ENCODE measurements around the gene DBNDD2. TPM values are rescaled to one million over a fixed set of nuclear protein-coding genes. Genes with fewer than 3 reads are reported as not detected.

The DBNDD2 gene
- total RNA-seq, 1 experiment from 2014 or later = 58.7 TPM

GRCh38 chr20:45368221-45368980 is 39.7 kb upstream of the DBNDD2 start:
- DNase-seq (ENCODE audit: low spot score) (no peak), ATAC-seq (no peak)
- peaks cover 5% of the 10 kb centered on the region for H3K27me3 Mint-ChIP-seq (ENCODE audit: low read depth)
- no peak overlapping the region for H3K4me3 Mint-ChIP-seq
- peaks cover 17% of the 10 kb centered on the region for H3K4me1 Mint-ChIP-seq
- ChIA-PET CTCF (interaction anchor here (0.9 kb wide), 1 partner anchor 57 kb away, joined by 3 read pairs; no protein-coding TSS in a partner anchor), POLR2A (no interaction called here)
- no peak overlapping the region for H3K27ac Mint-ChIP-seq
- H3K9me3 Mint-ChIP-seq = no peaks in the 10 kb centered on the region
- H3K36me3 Mint-ChIP-seq = no peaks in the 10 kb centered on the region; the same call in none of the 2 replicates
- no peak for TF ChIP-seq ZNF317 (CRISPR knock-in tag; IDR thresholded peaks at IDR 0.05; ENCODE audit: borderline replicate concordance, low read depth)
- TF ChIP-seq ZNF281 (CRISPR knock-in tag; IDR thresholded peaks at IDR 0.05) = no peak
- TF ChIP-seq ZNF425 (CRISPR knock-in tag; conservative IDR thresholded peaks at IDR 0.05) = no peak
- no peak for TF ChIP-seq ZNF423 (CRISPR knock-in tag; IDR thresholded peaks at IDR 0.05)
- TF ChIP-seq ESRRA (CRISPR knock-in tag; IDR thresholded peaks at IDR 0.05; ENCODE audit: borderline replicate concordance) = no peak
- TF ChIP-seq STAT6 (CRISPR knock-in tag; conservative IDR thresholded peaks at IDR 0.05; ENCODE audit: low read depth) = no peak
- no peak for TF ChIP-seq PRDM15 (CRISPR knock-in tag; IDR thresholded peaks at IDR 0.05)
- no peak for TF ChIP-seq CTCF (IDR thresholded peaks at IDR 0.05)
- no peak for TF ChIP-seq USF2 (CRISPR knock-in tag; IDR thresholded peaks at IDR 0.05)
- no peak for TF ChIP-seq ZNF396 (CRISPR knock-in tag; IDR thresholded peaks at IDR 0.05; ENCODE audit: borderline replicate concordance)
- TF ChIP-seq ZBTB21 (CRISPR knock-in tag; IDR thresholded peaks at IDR 0.05; ENCODE audit: borderline replicate concordance) = no peak
- no peak for TF ChIP-seq OVOL2 (CRISPR knock-in tag; IDR thresholded peaks at IDR 0.05; ENCODE audit: borderline replicate concordance)
- TF ChIP-seq TEAD1 (CRISPR knock-in tag; IDR thresholded peaks at IDR 0.05) = no peak
- TF ChIP-seq CBFB (CRISPR knock-in tag; IDR thresholded peaks at IDR 0.05; ENCODE audit: low read depth) = no peak
- no peak for TF ChIP-seq GABPB1 (CRISPR knock-in tag; IDR thresholded peaks at IDR 0.05)
